ENCODE data around the gene DOK6.
"Not testable (repeated sequence)": the region's sequence is repeated elsewhere in the genome, so short reads cannot be mapped to it uniquely, and the experiment has no call there.

DOK6 gene

DNA sequence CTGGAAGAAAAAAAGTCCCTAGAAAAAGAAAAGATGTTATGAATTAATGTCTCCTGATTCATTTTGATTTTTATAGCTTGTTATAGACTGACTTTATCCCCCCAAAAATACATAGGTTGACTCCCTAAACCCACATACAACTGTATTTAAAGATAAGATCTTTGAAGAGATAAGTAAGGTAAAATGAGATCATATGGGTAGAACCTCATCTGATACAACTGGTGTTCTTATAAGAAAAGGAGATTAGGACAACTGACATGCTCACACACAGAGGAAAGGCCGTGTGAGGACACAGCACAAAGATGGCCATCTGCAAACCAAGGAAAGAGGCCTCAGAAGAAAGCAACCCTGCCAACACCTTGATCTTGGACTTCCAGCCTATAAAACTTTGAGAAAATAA lies 429.5 kb downstream of the DOK6 start:
- FAIRE-seq: no peak

GRCh38 chr18:69834980-69835379 lies 434.3 kb downstream of the DOK6 start:
- FAIRE-seq: not testable (repeated sequence)

- FAIRE-seq: no peak
Measured at GRCh38 chr18:69838003-69838402, 437.3 kb downstream of the DOK6 start.

- FAIRE-seq: no peak
Measured at GRCh38 chr18:69838620-69839411, 438.1 kb downstream of the DOK6 start.

DNA sequence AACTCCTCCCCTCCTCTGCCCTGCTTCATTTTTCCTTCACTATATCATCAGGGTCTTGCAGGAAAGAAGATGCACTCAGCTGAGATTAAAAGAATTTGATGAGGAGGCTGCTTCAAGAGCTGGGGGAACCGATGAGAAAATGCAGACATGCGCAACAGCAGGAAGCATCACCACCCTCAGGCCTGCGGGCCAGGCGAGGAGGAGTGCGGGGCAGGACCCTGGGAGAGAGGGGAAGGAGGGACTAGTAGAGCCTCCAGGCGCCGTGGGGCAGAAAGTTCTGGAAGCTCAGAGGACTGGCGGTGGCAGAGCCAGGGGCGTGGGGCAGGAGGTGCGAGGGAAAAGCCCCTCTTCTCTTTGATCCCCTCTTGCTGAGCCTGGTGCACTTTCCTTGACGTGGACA lies 438.8 kb downstream of the DOK6 start:
- FAIRE-seq: no peak

DNA sequence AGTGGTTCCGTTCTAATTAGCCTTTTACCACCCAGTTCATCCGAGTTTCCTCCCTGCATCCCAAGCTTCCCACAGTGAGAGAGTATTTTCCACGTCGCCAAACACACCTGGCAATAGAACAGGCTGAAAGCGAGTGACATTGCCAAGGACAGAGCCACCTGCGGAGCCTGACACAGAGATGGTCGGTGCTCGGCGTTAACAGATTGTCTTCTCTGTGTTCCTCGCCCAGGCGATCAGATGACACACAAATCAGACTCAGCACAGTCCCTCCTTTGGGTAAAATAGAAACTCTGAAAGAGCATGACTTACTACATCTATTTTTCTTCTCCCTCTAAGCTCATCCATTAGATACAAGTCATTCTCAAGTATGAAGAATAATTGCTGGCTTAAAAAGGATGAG lies 439.3 kb downstream of the DOK6 start:
- no peak for FAIRE-seq

DNA sequence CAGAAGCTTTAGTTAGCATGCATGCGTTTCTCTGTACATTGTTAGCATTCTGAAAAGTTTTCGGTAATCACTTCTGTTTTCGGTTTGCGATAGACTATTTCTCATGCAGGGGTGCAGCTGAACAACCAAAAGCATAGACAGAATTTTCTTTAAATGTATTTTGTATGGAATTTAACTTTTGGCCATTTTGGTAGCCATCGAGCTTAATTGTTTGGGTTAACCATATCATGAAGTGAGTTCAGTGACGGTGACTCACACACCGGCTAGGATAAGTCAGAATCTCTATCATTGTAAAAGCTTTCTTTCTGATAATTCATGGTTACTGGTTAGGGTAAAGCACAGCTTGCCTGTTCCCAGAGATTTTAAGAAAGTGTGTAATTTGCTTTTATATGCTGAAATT lies 439.8 kb downstream of the DOK6 start:
- no peak for FAIRE-seq

GRCh38 chr18:69841117-69841516 lies 440.4 kb downstream of the DOK6 start:
- FAIRE-seq: no peak

GRCh38 chr18:69843015-69843414 lies 442.3 kb downstream of the DOK6 start:
- FAIRE-seq: no peak

GRCh38 chr18:69844656-69845055 lies 444.0 kb downstream of the DOK6 start:
- no peak for FAIRE-seq

- no peak for FAIRE-seq
Measured at GRCh38 chr18:69845593-69846506, 445.2 kb downstream of the DOK6 start.

GRCh38 chr18:69853051-69853450 lies 452.4 kb downstream of the DOK6 start:
- FAIRE-seq: no peak

- FAIRE-seq: no peak
Measured at GRCh38 chr18:69854455-69854854, 453.8 kb downstream of the DOK6 start.

DNA sequence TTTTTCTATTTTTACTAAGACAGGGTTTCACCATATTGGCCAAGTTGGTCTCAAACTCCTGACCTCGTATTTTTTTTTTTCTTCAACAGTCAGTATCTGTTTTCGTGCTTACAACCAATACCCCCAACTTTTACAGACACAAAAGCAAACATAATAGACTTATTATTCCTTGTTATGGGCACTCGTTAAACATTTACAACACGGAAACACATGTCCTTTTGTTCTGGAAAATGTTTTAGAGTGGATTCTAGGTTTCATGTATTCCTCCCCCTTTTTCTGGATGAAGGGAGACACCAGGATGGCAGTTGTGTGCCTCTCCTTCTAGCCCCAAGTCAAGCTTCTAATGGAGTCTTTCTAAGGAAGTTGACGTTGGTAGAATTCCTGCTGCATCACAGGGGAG lies 458.2 kb downstream of the DOK6 start:
- no peak for FAIRE-seq

GRCh38 chr18:69864802-69865201 lies 464.1 kb downstream of the DOK6 start:
- not testable (repeated sequence) for FAIRE-seq

DNA sequence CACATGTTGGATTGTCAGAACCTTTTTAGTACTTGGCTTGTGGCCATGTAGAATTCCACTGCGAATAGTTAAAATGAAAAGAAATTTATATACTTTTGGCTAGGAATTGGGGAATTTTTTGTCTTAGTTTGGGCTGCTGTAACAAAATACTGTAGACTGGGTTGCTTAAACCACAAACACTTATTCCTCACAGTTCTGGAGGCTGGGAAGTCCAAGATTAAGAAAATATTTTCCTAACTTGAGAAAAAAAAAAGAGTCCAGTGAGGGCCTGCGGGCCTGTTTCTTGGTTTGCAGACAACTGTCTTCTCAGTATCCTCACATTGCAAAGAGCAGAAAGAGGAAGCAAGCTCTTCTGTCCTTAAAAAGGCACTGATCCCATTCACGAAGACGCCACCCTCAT lies 465.1 kb downstream of the DOK6 start:
- FAIRE-seq: no peak

DNA sequence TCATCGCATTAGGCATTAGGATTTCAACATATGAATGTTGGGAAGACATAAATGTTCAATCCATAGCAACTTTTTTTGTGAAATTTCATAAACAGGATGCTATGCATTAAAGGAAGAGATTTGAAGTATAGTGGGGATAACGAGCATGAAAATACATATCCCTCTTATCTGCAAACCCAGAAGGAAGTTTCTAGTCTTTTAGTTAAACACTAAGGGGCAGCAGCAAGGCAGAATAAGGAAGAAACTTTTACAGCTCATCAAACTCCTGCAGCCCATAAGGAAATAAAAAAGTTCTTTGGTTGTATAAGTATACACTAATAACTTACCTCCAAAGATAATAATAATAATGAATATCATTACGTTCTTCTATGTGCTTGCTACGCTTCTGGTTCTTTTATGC lies 465.5 kb downstream of the DOK6 start:
- FAIRE-seq: no peak

GRCh38 chr18:69870736-69871135 lies 470.0 kb downstream of the DOK6 start:
- FAIRE-seq: no peak

- no peak for FAIRE-seq
Measured at GRCh38 chr18:69871363-69871762, 470.7 kb downstream of the DOK6 start.

DNA sequence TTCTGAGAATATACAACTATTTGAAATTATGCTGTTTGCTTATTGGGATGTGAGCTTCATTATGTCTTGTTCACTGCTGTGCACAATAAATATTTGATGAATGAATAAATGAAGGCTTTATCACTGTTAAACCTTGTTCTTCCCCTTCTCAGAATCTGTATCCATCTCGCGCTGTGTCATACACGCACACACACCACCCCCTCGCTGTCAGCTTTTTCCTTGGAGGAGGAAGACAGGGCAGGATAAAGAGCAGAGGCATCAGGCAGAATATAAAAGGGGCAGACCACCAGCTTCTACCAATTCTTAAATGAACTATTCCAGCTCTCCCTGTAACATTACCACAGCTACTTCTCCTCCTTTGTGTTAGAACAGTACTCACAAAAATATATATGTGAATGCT lies 472.0 kb downstream of the DOK6 start:
- FAIRE-seq: no peak

GRCh38 chr18:69874058-69874457 lies 473.4 kb downstream of the DOK6 start:
- no peak for FAIRE-seq

DNA sequence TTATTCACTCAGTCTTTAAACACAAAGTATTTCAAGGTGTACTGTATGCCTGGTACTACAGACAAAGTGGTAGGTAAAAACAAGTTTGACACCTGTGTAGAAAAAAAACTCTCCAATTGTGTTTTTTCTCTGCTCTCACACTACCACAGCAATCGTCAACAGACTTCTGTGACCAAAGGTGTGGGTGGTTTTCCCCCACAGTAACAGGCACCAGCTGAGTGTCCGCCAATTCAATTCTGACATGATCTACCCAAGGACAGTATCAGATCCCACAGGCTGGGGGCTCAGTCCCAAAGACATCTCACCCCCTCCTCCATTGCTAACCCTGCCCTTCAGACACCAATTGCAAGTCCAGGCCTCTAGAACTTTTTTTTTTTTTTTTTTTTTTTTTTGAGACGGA lies 475.8 kb downstream of the DOK6 start:
- FAIRE-seq: no peak

- no peak for FAIRE-seq
Measured at GRCh38 chr18:69878213-69878933, 477.7 kb downstream of the DOK6 start.
